GM20431 (cell line): ENCODE data around the gene SLC25A13.
"Not testable (repeated sequence)": the region's sequence is repeated elsewhere in the genome, so short reads cannot be mapped to it uniquely, and the experiment has no call there.

ENCODE experiments used
- in situ Hi-C: fragments of 300-500 bp; cut with MseI, MboI; formaldehyde crosslinking; loops from one replicate; pipeline ENCODE4 v1.15.0; 2020; ENCODE audit warnings: low sequenced_read_pairs; ENCODE audit not compliant: unreplicated experiment

Gene SLC25A13

GRCh38 chr7:96179341-96179740 lies 142.6 kb downstream of the SLC25A13 start:
- in situ Hi-C loops = no loop called here

- in situ Hi-C loops = no loop called here
Measured at GRCh38 chr7:96178581-96178980, 143.3 kb downstream of the SLC25A13 start.

- in situ Hi-C loops = no loop called here
Measured at GRCh38 chr7:96177353-96177752, 144.5 kb downstream of the SLC25A13 start.

- in situ Hi-C loops = no loop called here
Measured at GRCh38 chr7:96174812-96175211, 147.1 kb downstream of the SLC25A13 start.

DNA sequence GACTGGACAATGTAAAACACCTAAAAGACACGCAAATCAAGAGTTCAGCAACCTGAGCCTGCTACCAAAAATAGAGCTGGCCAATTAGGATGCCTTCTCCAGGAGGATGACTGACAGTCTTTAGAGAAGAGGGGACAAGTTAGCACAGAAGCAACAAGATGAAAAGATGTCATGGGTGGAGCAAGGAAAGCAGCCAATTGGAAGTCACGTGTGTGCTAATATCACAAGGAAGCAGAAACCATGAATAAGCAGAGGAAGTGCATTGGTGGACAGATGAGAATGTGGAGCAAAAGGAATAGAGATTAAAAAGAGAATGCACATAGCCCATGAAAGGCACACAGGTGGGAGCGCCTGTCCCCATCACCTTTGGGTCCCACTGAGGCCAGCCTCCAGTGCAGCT lies 148.1 kb downstream of the SLC25A13 start:
- in situ Hi-C loops = no loop called here

DNA sequence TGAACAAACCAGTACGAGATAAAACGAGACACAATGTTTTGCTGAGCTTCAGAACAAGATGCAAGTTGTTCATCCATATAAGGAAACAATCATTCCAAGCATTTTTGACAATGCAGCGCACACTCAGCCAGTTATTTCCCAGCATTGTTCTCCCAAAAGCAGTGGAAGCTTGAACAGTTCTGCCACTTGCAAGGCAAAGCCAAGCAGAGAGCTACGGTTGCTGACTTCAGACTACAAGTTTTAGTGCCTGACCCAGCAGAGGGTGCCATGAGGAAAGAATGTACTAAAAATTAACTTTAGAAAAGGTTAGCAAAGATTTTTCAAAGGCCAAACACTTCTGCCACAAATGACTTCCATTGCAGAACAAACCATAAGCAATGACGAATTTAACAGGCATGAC lies 152.5 kb downstream of the SLC25A13 start:
- in situ Hi-C loops = no loop called here

- in situ Hi-C loops = no loop called here
Measured at GRCh38 chr7:96167424-96167823, 154.5 kb downstream of the SLC25A13 start.

DNA sequence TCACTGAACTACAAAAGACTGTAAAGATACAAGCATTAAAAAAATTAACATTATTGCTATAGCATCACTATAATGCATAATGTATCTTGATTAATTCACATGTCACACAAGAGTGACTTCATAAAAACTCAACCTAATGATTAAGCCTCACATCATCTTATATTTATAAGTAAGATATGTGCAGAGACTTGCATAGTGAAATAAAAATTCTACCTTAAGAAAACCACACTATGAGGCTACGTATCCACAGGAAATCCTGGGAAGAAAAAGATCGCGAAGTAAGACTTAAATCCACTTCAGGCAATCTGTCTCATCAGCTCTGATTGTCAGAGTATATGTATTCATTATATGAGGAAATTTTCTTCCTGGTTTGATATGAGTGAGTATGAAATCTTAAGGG lies 160.0 kb downstream of the SLC25A13 start:
- in situ Hi-C loops = no loop called here

DNA sequence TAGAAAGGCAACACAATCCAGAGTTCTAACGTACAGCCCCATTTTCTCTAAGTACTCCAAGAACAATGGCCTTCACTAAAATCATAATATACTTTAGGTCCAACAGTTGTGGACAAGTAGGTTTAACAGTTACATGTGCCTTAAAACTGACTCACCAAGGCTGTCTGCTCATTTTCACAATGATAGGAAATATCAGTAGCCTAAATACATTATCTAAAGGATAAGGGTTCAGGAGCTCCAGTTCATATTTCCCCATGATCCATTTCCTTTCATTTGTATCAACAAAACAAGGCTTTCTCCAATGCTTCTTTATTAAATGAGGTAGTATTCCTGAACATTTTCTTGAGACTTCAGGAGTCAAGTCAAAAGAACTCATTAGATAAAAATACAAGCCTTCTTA lies 164.0 kb downstream of the SLC25A13 start:
- in situ Hi-C loops = no loop called here

- in situ Hi-C loops = not testable (repeated sequence)
Measured at GRCh38 chr7:96154506-96154905, 167.4 kb downstream of the SLC25A13 start.

DNA sequence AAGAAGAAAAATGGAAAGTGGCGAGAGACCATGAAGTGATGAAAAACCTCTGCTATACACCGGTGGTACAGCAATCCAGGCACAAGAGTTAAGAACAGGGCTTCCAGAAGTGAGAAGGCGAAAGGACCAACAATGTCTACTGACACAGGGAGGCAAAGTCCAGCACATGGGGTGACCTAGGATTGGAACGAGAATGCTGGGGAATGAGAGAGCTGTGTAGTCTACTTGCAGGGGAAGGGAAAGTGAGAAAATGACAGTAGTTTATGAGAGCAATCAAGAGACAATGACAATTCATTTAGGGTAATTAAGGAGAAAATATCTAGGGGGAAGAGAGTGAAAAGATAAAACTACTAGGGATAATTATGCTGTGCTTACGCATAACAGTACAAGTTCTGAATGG lies 169.2 kb downstream of the SLC25A13 start:
- in situ Hi-C loops = no loop called here

- in situ Hi-C loops = no loop called here
Measured at GRCh38 chr7:96151889-96152288, 170.0 kb downstream of the SLC25A13 start.

DNA sequence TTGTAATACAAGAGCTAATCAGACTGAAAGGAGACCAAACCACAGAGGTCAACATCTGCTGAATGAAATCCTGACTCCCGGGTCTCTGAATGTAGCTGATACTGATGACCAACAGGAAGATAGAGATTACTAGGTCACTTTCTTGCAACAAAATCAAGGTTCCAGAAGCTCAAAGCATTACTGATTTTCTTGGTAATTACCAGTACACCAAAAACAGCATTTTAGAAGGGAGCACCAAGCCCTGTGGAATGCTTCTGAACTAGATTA lies 177.7 kb downstream of the SLC25A13 start:
- in situ Hi-C loops = no loop called here

GRCh38 chr7:96143495-96144259 lies 178.2 kb downstream of the SLC25A13 start:
- in situ Hi-C loops = no loop called here

DNA sequence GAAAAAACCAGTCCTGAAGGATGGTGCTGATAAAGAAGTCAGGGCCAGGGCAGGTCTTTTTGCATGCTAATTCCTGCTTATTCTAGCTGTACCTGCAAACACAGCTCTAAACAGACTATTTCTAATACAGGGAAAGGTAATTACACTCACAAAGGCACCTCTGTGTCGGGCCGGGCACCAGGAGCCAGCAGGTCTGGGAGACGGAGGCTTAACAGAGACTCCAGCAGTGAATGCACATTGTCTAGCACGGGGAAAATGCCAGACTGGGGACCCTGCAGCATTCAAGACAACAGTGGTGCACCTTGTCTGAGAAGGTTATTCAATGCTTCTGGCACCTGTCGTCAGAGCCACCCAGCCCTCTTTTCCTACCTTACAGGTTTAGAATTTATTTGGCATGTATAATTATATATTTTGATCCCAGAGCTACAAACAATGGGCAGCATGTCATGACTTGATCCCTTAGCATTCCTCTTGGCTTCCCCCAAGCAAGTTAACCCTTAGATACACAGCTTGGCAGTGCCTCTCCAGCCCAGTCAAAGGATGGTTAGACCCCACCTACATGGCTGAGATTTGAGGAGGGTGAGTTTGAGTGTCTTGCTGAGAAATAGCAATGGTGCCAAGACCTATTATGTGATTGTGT lies 185.2 kb downstream of the SLC25A13 start:
- in situ Hi-C loops = no loop called here

DNA sequence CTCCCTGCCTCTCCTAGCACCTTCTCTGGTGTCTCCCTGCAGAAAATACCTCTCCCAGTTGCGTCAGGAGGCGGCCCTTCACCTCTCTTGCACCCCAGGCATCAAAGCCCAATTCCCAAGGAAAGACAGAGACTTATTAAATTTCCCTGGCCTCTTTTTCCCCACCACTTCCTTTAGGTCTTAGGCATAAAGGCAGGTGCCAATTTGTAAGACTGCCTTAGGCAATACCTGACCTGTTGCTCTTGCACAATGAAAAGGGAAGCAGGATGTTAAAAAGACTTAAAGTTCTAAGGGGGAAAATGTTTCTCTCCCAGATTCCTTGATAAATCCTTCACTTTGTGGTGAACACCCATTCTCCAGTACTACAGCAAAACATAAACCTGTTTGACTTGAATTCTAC lies 186.7 kb downstream of the SLC25A13 start:
- in situ Hi-C loops = no loop called here

GRCh38 chr7:96131525-96131924 lies 190.4 kb downstream of the SLC25A13 start:
- in situ Hi-C loops = no loop called here

GRCh38 chr7:96127746-96128145 lies 194.2 kb downstream of the SLC25A13 start:
- in situ Hi-C loops = no loop called here

GRCh38 chr7:96126382-96126781 lies 195.5 kb downstream of the SLC25A13 start:
- in situ Hi-C loops = no loop called here

DNA sequence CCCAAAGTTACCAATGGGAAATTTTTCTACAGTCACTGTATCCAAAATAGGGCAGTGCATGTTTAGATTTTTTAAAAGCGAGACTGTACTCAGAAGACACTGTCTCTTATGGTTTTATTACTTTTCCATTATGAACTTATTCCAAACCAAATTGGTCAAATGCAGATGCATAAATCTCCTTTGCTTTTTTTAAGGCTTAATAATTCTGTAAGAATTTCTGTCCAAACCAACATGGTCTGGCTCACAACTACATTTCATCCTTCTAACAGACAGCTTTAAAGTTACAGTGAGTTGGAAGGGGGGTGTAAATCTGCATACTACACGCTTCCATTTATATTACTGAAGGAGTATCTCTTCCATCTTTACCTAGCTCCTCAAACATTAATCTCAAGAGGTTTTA lies 199.2 kb downstream of the SLC25A13 start:
- in situ Hi-C loops = no loop called here

- in situ Hi-C loops = no loop called here
Measured at GRCh38 chr7:96121752-96122151, 200.1 kb downstream of the SLC25A13 start.
